Regular cardiac myocyte (primary cell): ENCODE data around the gene MON1B. TPM values are rescaled to one million over a fixed set of nuclear protein-coding genes. Genes with fewer than 3 reads are reported as not detected.

ENCODE experiments used
- total RNA-seq: library from RNA; depleted of rRNA; stranded (reverse); fragments of >200 nt; gene quantifications from 2 replicates; pipeline ENCODE4 v1.2.3, GENCODE V29; 2014

MON1B gene
- total RNA-seq, result 5.9 and 10.9 TPM in 2 replicates

DNA sequence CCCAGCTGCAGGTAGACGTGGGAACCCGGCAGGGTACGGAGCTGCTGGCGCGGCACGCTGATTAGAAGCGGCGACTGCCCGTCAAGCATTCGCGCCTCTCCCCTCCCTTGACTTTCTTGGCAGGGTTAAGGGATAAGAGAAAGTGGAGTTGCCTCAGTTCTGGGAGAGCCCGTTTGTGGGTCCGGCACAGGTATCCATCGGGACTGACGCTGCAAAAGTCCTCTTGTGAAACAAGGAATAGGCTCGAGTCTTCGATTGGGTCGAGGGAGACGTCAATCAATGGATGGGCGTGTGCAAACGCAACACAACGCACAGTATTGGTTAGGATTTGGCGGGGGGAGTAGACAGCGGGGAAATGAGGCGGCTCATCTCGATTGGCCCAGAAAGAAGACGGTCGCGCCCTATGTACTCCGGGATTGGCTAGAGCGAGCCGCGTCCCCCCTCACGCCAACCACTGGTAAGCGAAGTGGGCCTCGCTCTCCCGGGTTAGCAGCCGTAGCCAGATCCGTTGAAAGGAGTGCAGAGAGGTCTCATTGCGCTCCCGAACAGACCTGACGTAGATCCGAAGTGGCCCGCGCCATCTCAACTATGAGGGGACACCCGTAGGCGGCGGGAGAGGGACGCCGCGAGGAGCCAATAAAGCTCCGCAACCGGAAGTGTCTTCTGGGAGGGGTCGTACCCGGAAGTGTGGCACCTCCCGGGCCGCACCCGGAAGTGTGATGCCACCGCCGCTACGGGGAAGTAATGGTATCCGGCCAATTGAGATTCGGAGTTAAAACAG lies at the start of gene MON1B:
Gene MON1B, plus strand, starts transcription at position 713 of the 781 bp plus-strand sequence. CDS start 296 bp downstream, outside the sequence.

DNA sequence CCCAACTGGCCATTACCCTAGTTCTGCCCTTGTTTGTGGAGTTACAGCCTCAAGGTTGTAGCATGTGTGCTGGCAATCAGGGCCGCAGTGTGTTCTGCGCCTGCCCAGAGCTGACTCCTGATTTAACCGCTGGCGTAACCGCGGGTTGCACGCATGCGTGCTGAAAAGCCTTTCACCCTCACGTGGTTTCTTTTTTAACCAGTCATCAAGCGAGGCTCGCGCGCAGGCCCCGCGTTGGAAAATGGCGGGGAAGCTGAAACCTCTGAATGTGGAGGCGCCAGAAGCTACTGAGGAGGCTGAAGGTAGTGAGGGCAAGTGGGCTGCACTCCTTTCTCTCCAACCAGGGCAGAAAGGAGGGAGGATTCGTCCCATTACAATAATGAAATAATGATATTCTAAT lies 8.2 kb downstream of the MON1B start, which contains the start of gene SYCE1L:
Gene SYCE1L, plus strand, starts transcription at position 198 of the 400 bp plus-strand sequence. Its CDS starts 44 bp downstream, at position 242.

Other genes starting within 250 kb of the MON1B start
- 0.85 TPM in 1 of 2 replicates, not detected in the other for gene SYCE1L, start 8.2 kb downstream of the MON1B start, total RNA-seq
- 9.4 and 33.5 TPM in 2 replicates for gene ADAMTS18, start 243.8 kb downstream of the MON1B start, total RNA-seq